Endothelial cell of umbilical vein (primary cell): ENCODE data around the gene CTNND2. TPM values are rescaled to one million over a fixed set of nuclear protein-coding genes. Genes with fewer than 3 reads are reported as not detected.

Experiments
- BruUV-seq: library from RNA; stranded (reverse); fragments of 400-500 nt; replicated peaks from 2 replicates; lab custom pipeline; 2021; lab: Mats Ljungman, UMichigan
- CTCF ChIA-PET: fragments of 300-600, 350-600 bp; sonication (Branson Sonifier 250); formaldehyde crosslinking; loops from one replicate; lab custom pipeline; 2021; ENCODE audit warnings: antibody characterized with exemption, inconsistent platforms; lab: Charles Lee
- POLR2A ChIA-PET: fragments of 300-600, 350-600 bp; sonication (Branson Sonifier 250); formaldehyde crosslinking; loops from one replicate; lab custom pipeline; 2021; ENCODE audit warnings: antibody characterized with exemption, inconsistent platforms; lab: Charles Lee
- DNase-seq: peaks from one replicate; pipeline ENCODE4 v3.0.0-alpha.2; 2011; ENCODE audit warnings: low read depth, low spot score
- FAIRE-seq: peaks from 2 replicates; lab custom pipeline; 2011; peaks lifted over from hg19 to GRCh38; lab: Jason Lieb, UNC
- H2AFZ ChIP-seq: 2 replicates; pipeline ENCODE4 v1.6.0; 2012; ENCODE audit warnings: low read depth, low read length, control low read depth, inconsistent platforms
- H3K27ac ChIP-seq: 2 replicates; pipeline ENCODE4 v1.5.1; 2011; ENCODE audit warnings: low read depth, mild to moderate bottlenecking, control low read depth, low read length, moderate library complexity; ENCODE audit not compliant: insufficient read depth
- H3K27me3 ChIP-seq, 2 experiments: 2 replicates each; pipeline versions ENCODE4 v1.6.0 to v1.6.1; 2011; ENCODE audit warnings: low read length in 2 of 2, mixed read lengths in 1 of 2; ENCODE audit not compliant: control insufficient read depth in 2 of 2, insufficient read depth in 2 of 2
- H3K36me3 ChIP-seq, 2 experiments: 2 replicates in 1 of 2; 3 replicates in 1 of 2; pipeline ENCODE4 v1.5.1; 2011; ENCODE audit warnings: low read length in 2 of 2, mild to moderate bottlenecking in 1 of 2, moderate library complexity in 1 of 2; ENCODE audit not compliant: control insufficient read depth in 2 of 2, insufficient read depth in 2 of 2; ENCODE audit errors: extremely low read depth in 1 of 2
- H3K4me1 ChIP-seq: 3 replicates; pipeline ENCODE4 v1.5.1; 2011; ENCODE audit warnings: mild to moderate bottlenecking, low read length; ENCODE audit not compliant: control insufficient read depth, insufficient read depth; ENCODE audit errors: extremely low read depth
- H3K4me2 ChIP-seq: 2 replicates; pipeline ENCODE4 v1.6.1; 2011; ENCODE audit warnings: low read length, control low read depth, mixed read lengths; ENCODE audit not compliant: insufficient read depth
- H3K4me3 ChIP-seq, 3 experiments: fragments of 200-600 bp in 1 of 3; sonication (generic), shearing (Covaris generic) in 1 of 3; replicated peaks in 1 of 3; 2 replicates each; pipeline ENCODE4 v1.5.1; 2011 to 2016; ENCODE audit warnings: control low read depth in 3 of 3, low read length in 3 of 3, mild to moderate bottlenecking in 2 of 3, inconsistent platforms in 1 of 3, low read depth in 1 of 3, moderate library complexity in 1 of 3; ENCODE audit not compliant: insufficient read depth in 1 of 3
- H3K79me2 ChIP-seq: 2 replicates; pipeline ENCODE4 v1.6.0; 2012; ENCODE audit warnings: low read length, inconsistent platforms; ENCODE audit not compliant: control insufficient read depth, insufficient read depth
- H3K9ac ChIP-seq: replicated peaks from 2 replicates; pipeline ENCODE3; 2011; ENCODE audit warnings: low read length, control low read depth; ENCODE audit not compliant: insufficient read depth; ENCODE audit errors: extremely low read depth
- H3K9me1 ChIP-seq: replicated peaks from 3 replicates; pipeline ENCODE4 v1.6.0; 2011; ENCODE audit warnings: mild to moderate bottlenecking, low read length; ENCODE audit not compliant: control insufficient read depth, insufficient read depth; ENCODE audit errors: extremely low read depth
- H3K9me3 ChIP-seq: replicated peaks from 2 replicates; pipeline ENCODE4 v1.5.1; 2012; ENCODE audit warnings: low read length, inconsistent platforms; ENCODE audit not compliant: control insufficient read depth, insufficient read depth
- H4K20me1 ChIP-seq: replicated peaks from 2 replicates; pipeline ENCODE3; 2011; ENCODE audit warnings: mild to moderate bottlenecking, low read length; ENCODE audit not compliant: control insufficient read depth, insufficient read depth; ENCODE audit errors: extremely low read depth
- CTCF ChIP-seq, 2 donors: IDR thresholded peaks; 1 replicate in 1 of 2; 2 replicates in 1 of 2; pipeline ENCODE4 v1.5.1; 2011; ENCODE audit warnings: low read length in 2 of 2, mild to moderate bottlenecking in 2 of 2, moderate library complexity in 2 of 2, control low read depth in 1 of 2, inconsistent platforms in 1 of 2, low read depth in 1 of 2; ENCODE audit not compliant: insufficient read depth in 1 of 2; ENCODE audit errors: extremely low read depth in 1 of 2
- EZH2 ChIP-seq: IDR thresholded peaks from 2 replicates; pipeline ENCODE4 v1.6.1; 2012; ENCODE audit warnings: borderline replicate concordance, low read depth, mild to moderate bottlenecking, moderate library complexity, low read length, inconsistent platforms; ENCODE audit not compliant: severe bottlenecking
- FOS ChIP-seq: IDR thresholded peaks from 2 replicates; pipeline ENCODE4 v1.6.1; 2011; ENCODE audit warnings: mild to moderate bottlenecking, low read length, moderate library complexity, borderline replicate concordance; ENCODE audit not compliant: insufficient read depth
- GATA2 ChIP-seq: IDR thresholded peaks from 2 replicates; pipeline ENCODE4 v1.7.0; 2011; ENCODE audit warnings: low read depth, mild to moderate bottlenecking, moderate library complexity, mixed read lengths, low read length; ENCODE audit not compliant: insufficient read length, insufficient read depth
- JUN ChIP-seq: IDR thresholded peaks from 2 replicates; pipeline ENCODE4 v1.6.1; 2011; ENCODE audit warnings: borderline replicate concordance, low read depth; ENCODE audit not compliant: insufficient read length, insufficient read depth
- MAX ChIP-seq: IDR thresholded peaks from 2 replicates; pipeline ENCODE4 v1.6.1; 2011; ENCODE audit not compliant: insufficient read depth, insufficient read length
- MYC ChIP-seq: IDR thresholded peaks from one replicate; pipeline ENCODE4 v1.6.1; 2011; ENCODE audit warnings: mild to moderate bottlenecking, low read depth, low read length
- POLR2A ChIP-seq: IDR thresholded peaks from 2 replicates; pipeline ENCODE4 v1.6.1; 2012; ENCODE audit warnings: low read depth, mild to moderate bottlenecking, control low read depth, low read length
- POLR2AphosphoS5 ChIP-seq: IDR thresholded peaks from 2 replicates; pipeline ENCODE4 v1.6.1; 2012; ENCODE audit warnings: low read depth, mild to moderate bottlenecking, control low read depth, low read length, moderate library complexity; ENCODE audit not compliant: insufficient read depth
- dilution Hi-C: fragments of 300-500 bp; cut with MboI; formaldehyde crosslinking; loops from one replicate; pipeline ENCODE4 v1.15.0; 2019; ENCODE audit warnings: low sequenced_read_pairs; ENCODE audit not compliant: extremely low pct_ligation_motif_present
- intact Hi-C: fragments of 100-400 bp; cut with micrococcal nuclease; formaldehyde crosslinking; loops from one replicate; pipeline ENCODE4 v1.10.0; 2022
- polyA plus RNA-seq, 4 experiments: library from polyadenylated mRNA; depleted of rRNA in 3 of 4; stranded (reverse) in 3 of 4; unstranded in 1 of 4; fragments of >200 nt; gene quantifications; 2 replicates each; pipeline versions ENCODE4 v1.2.1 to v1.2.3, GENCODE V29; 2011 to 2012; ENCODE audit warnings: missing spikeins in 1 of 4
- total RNA-seq: library from RNA; stranded (reverse); gene quantifications from 2 replicates; pipeline ENCODE4 v1.2.3, GENCODE V29; 2021

Gene CTNND2
- total and polyA plus RNA-seq, 2 donors (not counting 3 experiments of a cell fraction or from before 2014, with no cell fraction given): not detected

- BruUV-seq: no TSS peak
- no peak for FAIRE-seq
- no peaks in the 10 kb centered on the region for H3K36me3 ChIP-seq
Measured at GRCh38 chr5:11023945-11024344, 880.3 kb downstream of the CTNND2 start.

More at GRCh38 chr5:11023945-11024344, 880.3 kb downstream of the CTNND2 start:
- H4K20me1 ChIP-seq: no peaks in the 10 kb centered on the region
- intact Hi-C loops (no loop called here), dilution Hi-C loops (no loop called here)
- ChIA-PET CTCF (no interaction called here), POLR2A (no interaction called here)
- TF ChIP-seq JUN (no peak), MAX (no peak), EZH2 (no peak), GATA2 (no peak), POLR2A (no peak), MYC (no peak), FOS (no peak), POLR2AphosphoS5 (no peak), CTCF (IDR thresholded peaks at IDR 0.05; ENCODE audit: extremely low read depth in 1 of 2, insufficient read depth in 1 of 2, low read depth in 1 of 2, low read length in 2 of 2) (no peak)
- H3K9me3 ChIP-seq: no peaks in the 10 kb centered on the region
- no peak for DNase-seq
- no peaks in the 10 kb centered on the region for H3K9me1 ChIP-seq
- no peaks in the 10 kb centered on the region for H3K4me1 ChIP-seq
- no peak overlapping the region for H3K4me2 ChIP-seq
- H3K9ac ChIP-seq: no peak overlapping the region
- no peak overlapping the region for H2AFZ ChIP-seq
- H3K79me2 ChIP-seq: no peaks in the 10 kb centered on the region
- no peak overlapping the region for H3K4me3 ChIP-seq
- no peaks in the 10 kb centered on the region for H3K27me3 ChIP-seq
- H3K27ac ChIP-seq: no peak overlapping the region
